DOHH2 (cell line): ENCODE results near the gene VPS8.

Experiments
- H3F3A ChIP-seq: fragments of 200-600 bp; sonication (generic), shearing (Covaris generic); 2 replicates; pipeline ENCODE4 v1.6.0; 2016; ENCODE audit warnings: antibody characterized with exemption, mild to moderate bottlenecking; ENCODE audit not compliant: control insufficient read depth, insufficient read depth
- H3K27ac ChIP-seq: fragments of 200-600 bp; sonication (generic); 2 replicates; pipeline ENCODE4 v1.5.1; 2014; ENCODE audit warnings: low read depth, mild to moderate bottlenecking, low read length, moderate library complexity
- H3K27me3 ChIP-seq: fragments of 200-600 bp; sonication (generic); 2 replicates; pipeline ENCODE4 v1.6.1; 2014; ENCODE audit warnings: mild to moderate bottlenecking, low read length, mixed read lengths; ENCODE audit not compliant: control insufficient read depth
- H3K36me3 ChIP-seq: fragments of 200-600 bp; sonication (generic); 2 replicates; pipeline ENCODE4 v1.6.1; 2014; ENCODE audit warnings: mild to moderate bottlenecking, low read length, moderate library complexity, mixed read lengths; ENCODE audit not compliant: control insufficient read depth
- H3K4me1 ChIP-seq: fragments of 200-600 bp; sonication (generic); 2 replicates; pipeline ENCODE4 v1.6.1; 2014; ENCODE audit warnings: mild to moderate bottlenecking, low read length, mixed read lengths; ENCODE audit not compliant: control insufficient read depth
- H3K4me2 ChIP-seq: fragments of 200-600 bp; sonication (generic); 2 replicates; pipeline ENCODE4 v1.6.0; 2014; ENCODE audit warnings: mild to moderate bottlenecking, low read length, moderate library complexity
- H3K4me3 ChIP-seq: fragments of 200-600 bp; sonication (generic); 2 replicates; pipeline ENCODE4 v1.5.1; 2014; ENCODE audit warnings: mild to moderate bottlenecking, low read length, mixed read lengths
- H3K79me2 ChIP-seq: fragments of 200-600 bp; sonication (generic); 2 replicates; pipeline ENCODE4 v1.6.1; 2014; ENCODE audit warnings: mild to moderate bottlenecking, low read length, mixed read lengths; ENCODE audit not compliant: control insufficient read depth
- H3K9me2 ChIP-seq: fragments of 200-600 bp; sonication (generic); replicated peaks from 2 replicates; pipeline ENCODE4 v1.6.1; 2014; ENCODE audit warnings: mild to moderate bottlenecking, low read length, mixed read lengths; ENCODE audit not compliant: control insufficient read depth
- H3K9me3 ChIP-seq: fragments of 200-600 bp; sonication (generic); 2 replicates; pipeline ENCODE4 v1.6.1; 2014; ENCODE audit warnings: antibody characterized with exemption, low read length, mixed read lengths; ENCODE audit not compliant: control insufficient read depth, insufficient read depth
- H4K20me1 ChIP-seq: fragments of 200-600 bp; sonication (generic); 2 replicates; pipeline ENCODE4 v1.6.0; 2014; ENCODE audit warnings: low read depth, mild to moderate bottlenecking, antibody characterized with exemption, low read length, moderate library complexity; ENCODE audit not compliant: control insufficient read depth, insufficient read depth
- EZH2phosphoT487 ChIP-seq: fragments of 200-600 bp; sonication (generic); IDR thresholded peaks from 2 replicates; pipeline ENCODE4 v1.6.1; 2017; ENCODE audit warnings: borderline replicate concordance, mild to moderate bottlenecking, antibody characterized with exemption, low read length, moderate library complexity, mixed read lengths
- TF ChIP-seq, protein P1 (sequence below): fragments of 200-600 bp; sonication (generic); IDR thresholded peaks from one replicate; pipeline ENCODE4 v1.5.1; 2014; ENCODE audit warnings: antibody characterized with exemption, mild to moderate bottlenecking, low read depth, low read length; ENCODE audit not compliant: poor library complexity, severe bottlenecking

Gene VPS8

DNA sequence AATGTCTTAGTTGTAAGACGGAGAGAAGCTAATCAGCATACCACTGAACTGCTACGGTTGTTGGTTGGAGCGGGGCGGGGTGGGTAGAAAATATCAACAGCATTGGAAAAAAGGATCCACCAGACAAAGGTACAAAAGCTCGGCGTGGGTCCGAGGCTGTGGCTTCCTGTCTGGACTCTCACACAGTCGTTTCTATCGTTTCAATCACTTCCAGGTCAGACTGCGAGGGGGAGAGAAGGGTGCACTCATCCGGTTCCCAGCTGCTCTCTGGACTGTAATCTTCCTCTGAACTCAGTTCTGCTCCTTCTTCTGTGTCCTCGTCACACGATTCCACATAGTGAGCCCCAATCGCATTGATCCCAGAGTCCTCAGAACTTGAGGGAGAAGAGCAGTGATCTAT lies 270.9 kb downstream of the VPS8 start:
- Histone ChIP-seq H3K9me2 (no peaks in the 10 kb centered on the region), H3K4me2 (no peak overlapping the region), H3K79me2 (no peaks in the 10 kb centered on the region), H3K4me1 (0 out of 2 replicates have a peak, but pooled peaks cover 3% of the 10 kb centered on the region), H3K27me3 (peaks cover 2% of the 10 kb centered on the region; the same call in 1 of the 2 replicates), H3K4me3 (no peak overlapping the region), H3F3A (no peaks in the 10 kb centered on the region), H4K20me1 (no peaks in the 10 kb centered on the region), H3K9me3 (no peaks in the 10 kb centered on the region), H3K36me3 (no peaks in the 10 kb centered on the region), H3K27ac (no peak overlapping the region)
- TF ChIP-seq, protein P1, sequence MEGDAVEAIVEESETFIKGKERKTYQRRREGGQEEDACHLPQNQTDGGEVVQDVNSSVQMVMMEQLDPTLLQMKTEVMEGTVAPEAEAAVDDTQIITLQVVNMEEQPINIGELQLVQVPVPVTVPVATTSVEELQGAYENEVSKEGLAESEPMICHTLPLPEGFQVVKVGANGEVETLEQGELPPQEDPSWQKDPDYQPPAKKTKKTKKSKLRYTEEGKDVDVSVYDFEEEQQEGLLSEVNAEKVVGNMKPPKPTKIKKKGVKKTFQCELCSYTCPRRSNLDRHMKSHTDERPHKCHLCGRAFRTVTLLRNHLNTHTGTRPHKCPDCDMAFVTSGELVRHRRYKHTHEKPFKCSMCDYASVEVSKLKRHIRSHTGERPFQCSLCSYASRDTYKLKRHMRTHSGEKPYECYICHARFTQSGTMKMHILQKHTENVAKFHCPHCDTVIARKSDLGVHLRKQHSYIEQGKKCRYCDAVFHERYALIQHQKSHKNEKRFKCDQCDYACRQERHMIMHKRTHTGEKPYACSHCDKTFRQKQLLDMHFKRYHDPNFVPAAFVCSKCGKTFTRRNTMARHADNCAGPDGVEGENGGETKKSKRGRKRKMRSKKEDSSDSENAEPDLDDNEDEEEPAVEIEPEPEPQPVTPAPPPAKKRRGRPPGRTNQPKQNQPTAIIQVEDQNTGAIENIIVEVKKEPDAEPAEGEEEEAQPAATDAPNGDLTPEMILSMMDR: no peak
- no peak for TF ChIP-seq EZH2phosphoT487

GRCh38 chr3:185084402-185084801 lies 272.4 kb downstream of the VPS8 start:
- peaks cover 2% of the 10 kb centered on the region; the same call in 1 of the 2 replicates for H3K27me3 ChIP-seq
- H4K20me1 ChIP-seq: no peaks in the 10 kb centered on the region
- H3K4me3 ChIP-seq: no peak overlapping the region
- H3F3A ChIP-seq: no peaks in the 10 kb centered on the region
- H3K4me2 ChIP-seq: no peak overlapping the region
- no peaks in the 10 kb centered on the region for H3K9me2 ChIP-seq
- no peaks in the 10 kb centered on the region for H3K9me3 ChIP-seq
- no peaks in the 10 kb centered on the region for H3K79me2 ChIP-seq
- TF ChIP-seq, protein P1: no peak
- no peaks in the 10 kb centered on the region for H3K36me3 ChIP-seq
- H3K4me1 ChIP-seq: 0 out of 2 replicates have a peak, but pooled peaks cover 3% of the 10 kb centered on the region
- no peak overlapping the region for H3K27ac ChIP-seq

- no peaks in the 10 kb centered on the region for H3K9me2 ChIP-seq
- H4K20me1 ChIP-seq: no peaks in the 10 kb centered on the region
- TF ChIP-seq, protein P1: no peak
- TF ChIP-seq EZH2phosphoT487: no peak
- no peaks in the 10 kb centered on the region for H3F3A ChIP-seq
- peaks cover 2% of the 10 kb centered on the region; the same call in 1 of the 2 replicates for H3K27me3 ChIP-seq
- no peak overlapping the region for H3K4me3 ChIP-seq
- no peaks in the 10 kb centered on the region for H3K36me3 ChIP-seq
- no peaks in the 10 kb centered on the region for H3K79me2 ChIP-seq
- H3K4me1 ChIP-seq: 0 out of 2 replicates have a peak, but pooled peaks cover 3% of the 10 kb centered on the region
- no peak overlapping the region for H3K4me2 ChIP-seq
- no peaks in the 10 kb centered on the region for H3K9me3 ChIP-seq
- no peak overlapping the region for H3K27ac ChIP-seq
These were observed 272.9 kb downstream of the VPS8 start for GRCh38 chr3:185084901-185085300.

GRCh38 chr3:185087419-185087818 lies 275.5 kb downstream of the VPS8 start:
- H3K4me1 ChIP-seq: no peaks in the 10 kb centered on the region
- H3K36me3 ChIP-seq: no peaks in the 10 kb centered on the region
- H3K4me2 ChIP-seq: no peak overlapping the region
- no peaks in the 10 kb centered on the region for H3K9me2 ChIP-seq
- no peak overlapping the region for H3K4me3 ChIP-seq
- H3K9me3 ChIP-seq: no peaks in the 10 kb centered on the region
- peaks cover 6% of the 10 kb centered on the region; the same call in 1 of the 2 replicates for H3K27me3 ChIP-seq
- H3K79me2 ChIP-seq: no peaks in the 10 kb centered on the region
- H3F3A ChIP-seq: no peaks in the 10 kb centered on the region
- H3K27ac ChIP-seq: no peak overlapping the region
- TF ChIP-seq, protein P1: no peak
- no peak for TF ChIP-seq EZH2phosphoT487
- H4K20me1 ChIP-seq: no peaks in the 10 kb centered on the region
